Left colon (tissue), 2 donors: Measurements from ENCODE around the gene SDK1. TPM values are rescaled to one million over a fixed set of nuclear protein-coding genes. Genes with fewer than 3 reads are reported as not detected.
"Not testable (repeated sequence)": the region's sequence is repeated elsewhere in the genome, so short reads cannot be mapped to it uniquely, and the experiment has no call there.

Experiments used
- ATAC-seq: fragments of 200-7000 bp; cut with Tn5 transposase; one replicate; pipeline ENCODE4 v1.9.1; 2020; ENCODE audit warnings: mild to moderate bottlenecking, moderate library complexity
- DNase-seq, 2 donors: peaks; one replicate each; pipeline ENCODE4 v3.0.0-alpha.2; 2020
- intact Hi-C, 2 donors: fragments of 100-400 bp; cut with DNase I in 1 of 2; cut with micrococcal nuclease in 1 of 2; formaldehyde crosslinking; loops; one replicate each; pipeline versions ENCODE4 v1.11.2 to v1.14.0; 2022; cut with DNase I, micrococcal nuclease
- total RNA-seq, 2 donors: library from RNA; stranded (reverse); fragmentation: NEBNext Ultra II Directional; extraction: Animal tissue kit (Norgen Biotek cat#: 25700); gene quantifications; one replicate each; pipeline ENCODE4 v1.2.1, GENCODE V29; 2021
- donor health status: DM: no; HTN: no; CAD: no.
- donor health status: DM: yes; HTN: yes; CAD: no.

Gene SDK1
- total RNA-seq, 2 donors from 2014 or later, result 3.4 to 5.8 TPM

DNA sequence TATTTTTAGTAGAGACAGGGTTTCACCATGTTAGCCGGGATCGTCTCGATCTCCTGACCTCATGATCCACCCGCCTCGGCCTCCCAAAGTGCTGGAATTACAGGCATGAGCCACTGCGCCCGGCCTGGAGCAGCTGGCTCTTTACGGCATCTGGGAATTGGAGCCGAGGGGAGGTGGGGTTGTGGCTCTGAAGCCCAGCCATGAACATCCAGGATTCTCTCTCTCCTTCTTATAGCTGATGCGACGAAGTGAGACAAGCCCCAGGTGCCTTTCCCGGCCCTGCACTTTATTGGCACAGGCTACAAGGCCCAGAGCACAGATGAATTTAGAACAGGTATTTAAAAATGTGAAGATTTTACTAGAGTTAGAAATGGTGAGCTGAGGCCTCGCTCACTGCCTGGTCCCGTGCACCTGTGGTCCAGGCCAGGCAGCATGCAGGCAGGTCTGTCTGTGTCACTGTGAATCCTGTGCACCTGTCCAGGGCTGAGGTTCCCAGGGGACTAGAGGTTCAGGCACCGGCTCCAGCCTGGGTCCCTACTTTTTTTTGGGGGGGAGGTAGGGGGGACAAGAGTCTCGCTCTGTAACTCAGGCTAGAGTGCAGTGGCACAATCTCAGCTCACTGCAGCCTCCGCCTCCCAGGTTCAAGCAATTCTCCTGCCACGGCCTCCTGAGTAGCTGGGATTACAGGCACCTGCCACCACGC is 1001.3 kb downstream of the SDK1 start:
- intact Hi-C loops, result no loop called here
- DNase-seq, result no peak
- ATAC-seq, result no peak

DNA sequence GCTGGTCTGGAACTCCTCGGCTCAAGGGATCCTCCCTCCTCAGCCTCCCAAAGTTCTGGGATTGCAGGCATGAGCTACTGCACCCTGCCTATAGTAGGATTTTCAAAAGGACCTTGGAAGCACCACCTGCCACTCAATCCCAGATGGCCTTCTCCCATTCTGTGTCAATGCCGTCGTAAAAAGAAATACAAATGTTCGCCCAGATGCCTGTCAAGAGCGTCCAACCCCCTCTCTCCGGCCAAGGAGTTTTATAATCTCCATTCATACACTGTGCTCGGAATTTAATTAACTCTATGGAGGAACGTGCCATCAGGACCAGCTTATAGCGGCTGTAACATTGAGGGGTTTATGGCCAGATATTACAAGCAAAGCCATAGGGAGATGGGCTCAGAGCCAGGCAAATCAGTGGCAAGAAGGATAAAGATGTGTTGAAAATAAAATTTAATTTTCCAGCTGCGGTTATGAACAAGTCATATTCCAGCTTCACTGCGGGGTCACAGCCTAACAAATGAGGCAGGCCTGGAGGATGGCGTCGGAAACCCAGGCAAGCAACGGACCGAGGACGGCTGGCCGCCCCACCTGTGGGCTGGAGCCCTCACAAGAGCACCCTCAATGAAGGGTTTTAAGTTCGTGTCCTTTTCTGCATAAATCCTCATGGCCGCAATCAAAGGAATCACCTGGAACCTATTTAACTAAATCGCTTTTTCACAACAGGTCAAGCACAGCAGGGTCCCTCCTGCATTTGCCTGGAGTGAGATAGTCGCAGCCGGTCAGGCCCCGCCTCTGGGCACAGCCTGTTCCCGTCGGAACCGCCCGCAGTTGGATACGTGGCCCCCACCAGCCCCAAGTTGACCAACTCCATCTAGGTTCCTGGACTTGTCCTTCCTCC is 1006.5 kb downstream of the SDK1 start:
- intact Hi-C loops, result no loop called here
- ATAC-seq (no peak), DNase-seq (no peak)

DNA sequence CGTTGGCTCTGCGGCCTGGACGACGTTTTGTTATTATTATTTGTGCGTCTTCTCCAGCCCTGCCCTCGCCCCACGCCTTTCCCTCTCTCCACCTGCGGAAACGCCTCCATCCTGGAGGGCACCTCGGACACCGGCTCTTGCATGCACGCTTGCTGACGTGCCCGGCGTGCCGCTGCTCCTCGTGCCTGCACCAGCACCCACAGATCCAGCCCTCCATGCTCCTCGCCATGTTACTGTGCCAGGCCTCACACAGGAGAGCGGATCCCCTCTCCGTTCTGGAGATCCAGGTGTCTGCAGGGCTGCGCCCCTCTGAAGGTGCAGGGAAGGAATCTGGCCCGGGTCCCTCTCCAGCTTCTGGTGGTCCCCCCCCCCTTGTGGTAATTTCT is 1007.1 kb downstream of the SDK1 start:
- DNase-seq (no peak), ATAC-seq (no peak)
- intact Hi-C loops, result no loop called here

DNA sequence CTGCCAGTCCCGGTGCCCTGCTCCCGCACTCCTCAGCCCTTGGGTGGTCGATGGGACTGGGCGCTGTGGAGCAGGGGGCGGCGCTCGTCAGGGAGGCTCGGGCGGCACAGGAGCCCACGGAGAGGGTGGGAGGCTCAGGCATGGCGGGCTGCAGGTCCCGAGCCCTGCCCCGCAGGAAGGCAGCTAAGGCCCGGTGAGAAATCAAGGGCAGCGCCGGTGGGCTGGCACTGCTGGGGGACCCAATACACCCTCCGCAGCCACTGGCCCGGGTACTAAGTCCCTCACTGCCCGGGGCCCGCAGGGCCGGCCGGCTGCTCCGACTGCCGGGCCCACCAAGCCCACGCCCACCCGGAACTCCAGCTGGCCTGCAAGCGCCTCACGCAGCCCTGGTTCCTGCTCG is 1012.9 kb downstream of the SDK1 start:
- DNase-seq, intact Hi-C loops, ATAC-seq: not testable (repeated sequence)

DNA sequence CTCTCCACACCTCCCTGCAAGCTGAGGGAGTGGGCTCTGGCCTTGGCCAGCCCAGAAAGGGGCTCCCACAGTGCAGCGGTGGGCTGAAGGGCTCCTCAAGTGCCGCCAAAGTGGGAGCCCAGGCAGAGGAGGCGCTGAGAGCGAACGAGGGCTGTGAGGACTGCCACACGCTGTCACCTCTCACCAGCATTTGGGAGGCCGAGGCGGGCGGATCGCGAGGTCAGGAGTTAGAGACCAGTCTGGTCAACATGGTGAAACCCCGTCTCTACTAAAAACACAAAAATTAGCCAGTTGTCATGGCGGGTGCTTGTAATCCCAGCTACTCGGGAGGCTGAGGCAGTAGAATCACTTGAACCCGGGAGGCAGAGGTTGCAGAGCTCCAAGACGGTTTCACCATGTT is 1013.3 kb downstream of the SDK1 start:
- intact Hi-C loops, DNase-seq, ATAC-seq: not testable (repeated sequence)
